Peyer's patch (tissue), 4 donors: ENCODE measurements around the gene CWC27.

Source experiments
- CTCF ChIP-seq, 6 experiments: fragments of 450-650 bp in 4 of 6; fragments of 200-600 bp in 2 of 6; sonication (generic) in 1 of 6; IDR thresholded peaks; one replicate each; pipeline ENCODE4 v1.5.1; 2017 to 2019; ENCODE audit warnings: antibody characterized with exemption in 6 of 6, mild to moderate bottlenecking in 3 of 6, moderate library complexity in 1 of 6
- POLR2A ChIP-seq, 2 donors: fragments of 450-650 bp; IDR thresholded peaks; one replicate each; pipeline ENCODE4 v1.5.1; 2017; ENCODE audit warnings: antibody characterized with exemption in 2 of 2, mild to moderate bottlenecking in 2 of 2, moderate library complexity in 2 of 2

- TF ChIP-seq CTCF (IDR thresholded peaks at IDR 0.05) (no peak), POLR2A (IDR thresholded peaks at IDR 0.05) (no peak)
Measured at GRCh38 chr5:65065001-65065511, 296.3 kb downstream of the CWC27 start.
